Smooth muscle cell (in vitro differentiated cells): Measurements from ENCODE around the gene APBB2. TPM values are rescaled to one million over a fixed set of nuclear protein-coding genes. Genes with fewer than 3 reads are reported as not detected.
A peak's percentile ranks its signal among the peaks of the same experiment; 100 is the strongest.
"Not testable (repeated sequence)": the region's sequence is repeated elsewhere in the genome, so short reads cannot be mapped to it uniquely, and the experiment has no call there.

ENCODE experiments used
- DNase-seq: peaks from one replicate; lab custom pipeline; 2025; ENCODE audit not compliant: unreplicated experiment; lab: John Stamatoyannopoulos, UW
- H2AFZ ChIP-seq: fragments of 200-600 bp; sonication (generic); 2 replicates; pipeline ENCODE4 v1.6.0; 2016; ENCODE audit warnings: antibody characterized with exemption, low read depth, mild to moderate bottlenecking
- H3F3A ChIP-seq: fragments of 200-600 bp; sonication (generic); 2 replicates; pipeline ENCODE4 v1.6.0; 2017; ENCODE audit warnings: antibody characterized with exemption, low read depth
- H3K27ac ChIP-seq: fragments of 200-600 bp; sonication (generic); 2 replicates; pipeline ENCODE4 v1.5.1; 2016; ENCODE audit warnings: low read depth, mild to moderate bottlenecking
- H3K27me3 ChIP-seq: fragments of 200-600 bp; sonication (generic); 2 replicates; pipeline ENCODE4 v1.6.1; 2016; ENCODE audit warnings: low read depth, mild to moderate bottlenecking
- H3K36me3 ChIP-seq: fragments of 200-600 bp; sonication (generic); 2 replicates; pipeline ENCODE4 v1.5.1; 2016; ENCODE audit warnings: low read depth
- H3K4me1 ChIP-seq: fragments of 200-600 bp; sonication (generic); 2 replicates; pipeline ENCODE4 v1.5.1; 2016; ENCODE audit warnings: low read depth
- H3K4me2 ChIP-seq: fragments of 200-600 bp; sonication (generic); 2 replicates; pipeline ENCODE4 v1.6.0; 2016; ENCODE audit warnings: mild to moderate bottlenecking
- H3K4me3 ChIP-seq: fragments of 200-600 bp; sonication (generic); 2 replicates; pipeline ENCODE4 v1.5.1; 2016; ENCODE audit warnings: mild to moderate bottlenecking
- H3K79me2 ChIP-seq: fragments of 200-600 bp; sonication (generic); 2 replicates; pipeline ENCODE4 v1.6.0; 2016; ENCODE audit warnings: low read depth, mild to moderate bottlenecking
- H3K9ac ChIP-seq: fragments of 200-600 bp; sonication (generic); 2 replicates; pipeline ENCODE4 v1.6.0; 2016; ENCODE audit warnings: low read depth
- H3K9me3 ChIP-seq: fragments of 200-600 bp; sonication (generic); replicated peaks from 2 replicates; pipeline ENCODE4 v1.5.1; 2016; ENCODE audit warnings: low read depth
- H4K20me1 ChIP-seq: fragments of 200-600 bp; sonication (generic); 2 replicates; pipeline ENCODE4 v1.6.0; 2016; ENCODE audit warnings: low read depth
- WGBS: methylation state at CpG from one replicate; pipeline ENCODE4 v1.1.7; 2016; ENCODE audit warnings: low lambda C conversion rate; 5-methylcytosine and 5-hydroxymethylcytosine counted together
- polyA plus RNA-seq: library from polyadenylated mRNA; unstranded; fragments of >200 nt; fragmentation: Nextera tagmentation; extraction: Ambion mirVana; gene quantifications from 2 replicates; pipeline ENCODE4 v1.2.1, GENCODE V29; 2016
- total RNA-seq: library from RNA; depleted of rRNA; stranded (reverse); fragments of >200 nt; gene quantifications from 2 replicates; pipeline ENCODE4 v1.2.3, GENCODE V29; 2014
- TF ChIP-seq, protein P1 (sequence below): fragments of 200-600 bp; sonication (generic); IDR thresholded peaks from 2 replicates; pipeline ENCODE4 v1.5.1; 2017; ENCODE audit warnings: borderline replicate concordance, mild to moderate bottlenecking, antibody characterized with exemption; ENCODE audit not compliant: insufficient read depth, poor library complexity, severe bottlenecking

APBB2 gene
- total and polyA plus RNA-seq, 2 experiments from 2014 or later = 22.1 to 60.9 TPM

DNA sequence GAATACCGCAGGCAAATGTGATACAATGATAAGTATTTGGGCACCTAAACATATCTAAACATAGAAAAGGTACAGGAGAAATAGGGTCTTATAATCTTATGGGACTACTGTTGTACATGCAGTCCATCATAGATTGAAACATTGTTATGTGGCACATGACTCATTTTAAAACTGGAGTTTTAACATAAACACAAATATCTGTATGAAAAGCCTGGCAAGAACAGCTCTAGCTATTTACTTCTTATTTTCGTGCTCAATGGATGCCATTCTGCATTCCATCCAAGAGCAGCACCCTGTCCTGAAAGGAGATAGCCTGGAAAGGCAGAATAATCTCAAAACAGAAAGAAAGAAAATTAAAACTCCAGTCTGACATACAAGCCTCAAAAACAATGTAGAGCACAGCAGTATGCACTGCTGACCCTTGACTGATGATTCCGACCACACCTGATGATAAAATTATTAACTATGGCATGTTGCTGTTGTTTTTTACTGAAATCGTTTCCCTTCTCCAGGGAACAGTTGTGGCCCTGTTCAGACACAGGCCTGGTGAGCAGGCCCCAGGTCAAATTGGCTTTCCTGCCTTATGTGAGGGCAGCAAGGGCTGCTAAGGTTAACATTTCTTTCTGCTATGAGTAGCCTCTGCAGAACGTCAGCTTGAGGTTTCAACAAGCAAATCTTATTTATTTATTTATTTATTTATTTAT, 152.7 kb downstream of the APBB2 start:
- H3F3A ChIP-seq = no peaks in the 10 kb centered on the region
- H3K4me2 ChIP-seq = no peak overlapping the region
- no peaks in the 10 kb centered on the region for H3K9me3 ChIP-seq
- H3K9ac ChIP-seq = no peak overlapping the region
- TF ChIP-seq, protein P1, sequence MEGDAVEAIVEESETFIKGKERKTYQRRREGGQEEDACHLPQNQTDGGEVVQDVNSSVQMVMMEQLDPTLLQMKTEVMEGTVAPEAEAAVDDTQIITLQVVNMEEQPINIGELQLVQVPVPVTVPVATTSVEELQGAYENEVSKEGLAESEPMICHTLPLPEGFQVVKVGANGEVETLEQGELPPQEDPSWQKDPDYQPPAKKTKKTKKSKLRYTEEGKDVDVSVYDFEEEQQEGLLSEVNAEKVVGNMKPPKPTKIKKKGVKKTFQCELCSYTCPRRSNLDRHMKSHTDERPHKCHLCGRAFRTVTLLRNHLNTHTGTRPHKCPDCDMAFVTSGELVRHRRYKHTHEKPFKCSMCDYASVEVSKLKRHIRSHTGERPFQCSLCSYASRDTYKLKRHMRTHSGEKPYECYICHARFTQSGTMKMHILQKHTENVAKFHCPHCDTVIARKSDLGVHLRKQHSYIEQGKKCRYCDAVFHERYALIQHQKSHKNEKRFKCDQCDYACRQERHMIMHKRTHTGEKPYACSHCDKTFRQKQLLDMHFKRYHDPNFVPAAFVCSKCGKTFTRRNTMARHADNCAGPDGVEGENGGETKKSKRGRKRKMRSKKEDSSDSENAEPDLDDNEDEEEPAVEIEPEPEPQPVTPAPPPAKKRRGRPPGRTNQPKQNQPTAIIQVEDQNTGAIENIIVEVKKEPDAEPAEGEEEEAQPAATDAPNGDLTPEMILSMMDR = no peak
- peaks cover 5% of the 10 kb centered on the region for H4K20me1 ChIP-seq
- no peak overlapping the region for H2AFZ ChIP-seq
- H3K4me1 ChIP-seq = peaks cover under 1% of the 10 kb centered on the region
- H3K36me3 ChIP-seq = no peaks in the 10 kb centered on the region
- no peaks in the 10 kb centered on the region for H3K27me3 ChIP-seq
- no peak for DNase-seq
- H3K79me2 ChIP-seq = peaks cover 33% of the 10 kb centered on the region
- no peak overlapping the region for H3K27ac ChIP-seq
- 84% methylated on average over 5 of the region's 5 CpGs for WGBS
- H3K4me3 ChIP-seq = no peak overlapping the region

DNA sequence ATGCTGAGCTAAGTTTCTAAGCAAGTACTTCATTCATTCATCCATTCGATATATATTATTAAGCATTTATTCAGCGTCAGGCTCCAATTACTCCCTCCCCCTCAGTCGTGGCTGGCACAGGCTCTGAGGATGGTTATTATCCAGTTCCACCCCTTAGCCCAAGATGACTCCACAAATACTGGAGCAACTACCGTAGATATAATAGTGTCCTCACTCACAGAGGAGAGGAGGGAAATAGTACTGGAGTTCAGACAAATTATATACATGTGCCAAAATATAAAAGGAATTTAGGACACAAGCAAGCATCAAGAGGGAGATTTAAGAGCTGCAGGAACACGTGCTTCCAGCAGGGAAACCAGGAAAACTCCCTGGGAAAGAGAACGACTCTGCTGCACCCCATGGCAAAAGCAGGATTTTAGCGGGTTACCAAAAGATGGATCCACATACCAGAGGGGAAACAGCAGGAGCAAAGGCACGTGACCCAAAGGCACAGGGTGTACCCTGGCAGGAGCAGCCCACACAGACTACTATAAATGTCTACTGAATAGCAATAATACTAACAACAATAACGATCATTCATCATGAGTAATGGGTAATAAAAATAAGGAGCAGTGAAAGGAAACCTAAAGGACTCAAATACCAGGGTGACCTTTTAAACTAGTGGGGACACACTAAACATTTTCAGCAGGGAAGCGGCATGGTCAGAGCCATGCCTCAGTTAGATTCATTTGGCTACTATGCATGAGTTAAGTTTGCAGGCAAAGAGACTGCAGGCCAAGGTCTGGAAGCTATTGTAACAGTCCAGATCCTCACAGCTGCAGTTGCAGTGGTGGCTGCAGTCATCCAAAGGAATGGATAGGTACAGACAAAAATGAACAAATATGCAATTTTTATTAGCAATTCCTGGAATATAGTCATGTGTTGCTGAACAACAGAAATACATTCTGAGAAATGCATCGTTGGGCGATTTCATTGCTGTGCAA, 153.7 kb downstream of the APBB2 start:
- no peak overlapping the region for H2AFZ ChIP-seq
- no peaks in the 10 kb centered on the region for H4K20me1 ChIP-seq
- H3K27ac ChIP-seq = no peak overlapping the region
- H3K27me3 ChIP-seq = no peaks in the 10 kb centered on the region
- H3K9me3 ChIP-seq = no peaks in the 10 kb centered on the region
- no peak for DNase-seq
- peaks cover 4% of the 10 kb centered on the region for H3K4me1 ChIP-seq
- H3K4me2 ChIP-seq = no peak overlapping the region
- peaks cover 25% of the 10 kb centered on the region for H3K79me2 ChIP-seq
- H3F3A ChIP-seq = no peaks in the 10 kb centered on the region
- TF ChIP-seq, protein P1 = no peak
- 95% methylated on average over 12 of the region's 12 CpGs for WGBS
- H3K36me3 ChIP-seq = no peaks in the 10 kb centered on the region
- H3K4me3 ChIP-seq = no peak overlapping the region
- H3K9ac ChIP-seq = no peak overlapping the region

DNA sequence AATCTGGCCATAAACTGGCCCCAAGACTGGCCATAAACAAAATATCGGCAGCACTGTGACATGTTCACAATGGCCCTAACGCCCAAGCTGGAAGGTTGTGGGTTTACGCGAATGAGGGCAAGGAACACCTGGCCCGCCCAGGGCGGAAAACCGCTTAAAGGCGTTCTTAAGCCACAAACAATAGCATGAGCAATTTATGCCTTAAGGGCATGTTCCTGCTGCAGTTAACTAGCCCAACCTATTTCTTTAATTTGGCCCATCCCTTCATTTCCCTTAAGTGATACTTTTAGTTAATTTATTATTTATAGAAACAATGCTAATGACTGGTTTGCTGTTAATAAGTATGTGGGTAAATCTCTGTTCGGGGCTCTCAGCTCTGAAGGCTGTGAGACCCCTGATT, 154.9 kb downstream of the APBB2 start:
- DNase-seq, H3K9ac ChIP-seq, H3K4me2 ChIP-seq, H3K27ac ChIP-seq, H2AFZ ChIP-seq, H3K27me3 ChIP-seq, H3K9me3 ChIP-seq, H3F3A ChIP-seq, H3K4me1 ChIP-seq, H3K36me3 ChIP-seq, H4K20me1 ChIP-seq, H3K4me3 ChIP-seq: not testable (repeated sequence)
- H3K79me2 ChIP-seq = peaks cover 20% of the 10 kb centered on the region
- 97% methylated on average over 9 of the region's 9 CpGs for WGBS

DNA sequence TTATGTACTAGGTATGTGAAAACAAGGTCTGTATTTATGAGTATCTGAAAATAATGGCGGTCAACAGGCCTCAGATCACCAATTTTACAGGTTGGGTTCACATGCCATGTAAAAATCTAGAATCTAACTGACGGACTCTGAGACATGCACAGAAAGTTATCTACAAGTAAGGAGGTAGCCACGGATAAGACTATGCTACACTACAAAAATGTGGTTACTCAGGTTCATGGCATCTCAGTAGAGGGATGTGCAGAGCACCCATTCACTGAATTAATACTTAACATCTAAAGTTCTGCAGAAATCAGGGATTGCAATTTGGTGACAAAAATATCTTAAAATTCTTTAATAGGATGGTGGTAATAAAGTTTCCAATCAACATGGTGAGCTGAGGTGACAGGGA, 155.9 kb downstream of the APBB2 start:
- Histone ChIP-seq H3K9ac (no peak overlapping the region), H3K36me3 (no peaks in the 10 kb centered on the region), H3F3A (no peaks in the 10 kb centered on the region), H3K4me3 (no peak overlapping the region), H3K27ac (peak overlapping the region; percentile 17), H3K4me1 (peaks cover 4% of the 10 kb centered on the region), H2AFZ (no peak overlapping the region), H3K9me3 (no peaks in the 10 kb centered on the region), H3K79me2 (peaks cover 21% of the 10 kb centered on the region), H4K20me1 (no peaks in the 10 kb centered on the region), H3K27me3 (no peaks in the 10 kb centered on the region), H3K4me2 (no peak overlapping the region)
- TF ChIP-seq, protein P1 = no peak
- no peak for DNase-seq
- 71% methylated on average over 3 of the region's 3 CpGs for WGBS
